HEK293 (cell line): ENCODE data around the gene LGI4.

ENCODE experiments used
- CTCF ChIA-PET: fragments of 350-600 bp; formaldehyde crosslinking; extraction: SDS; loops from one replicate; lab custom pipeline; 2021; ENCODE audit warnings: antibody characterized with exemption; lab: Yijun Ruan, JAX
- POLR2A ChIA-PET: fragments of 300-600 bp; formaldehyde crosslinking; extraction: SDS; loops from one replicate; lab custom pipeline; 2020; ENCODE audit warnings: antibody characterized with exemption, inconsistent platforms; lab: Yijun Ruan, JAX
- H3K27ac ChIP-seq: fragments of 200-500 bp; sonication (Bioruptor generic); 2 replicates; pipeline ENCODE4 v1.5.1; 2014; ENCODE audit warnings: low read depth, low read length, control low read depth, inconsistent platforms; ENCODE audit errors: extremely low read depth
- H3K36me3 ChIP-seq, 2 experiments: fragments of 200-500 bp in 1 of 2; sonication (Bioruptor generic) in 1 of 2; 1 replicate in 1 of 2; 2 replicates in 1 of 2; pipeline ENCODE4 v1.5.1; 2014 to 2017; ENCODE audit warnings: inconsistent platforms in 2 of 2, low read length in 2 of 2; ENCODE audit not compliant: control insufficient read depth in 2 of 2, insufficient read depth in 1 of 2
- H3K4me1 ChIP-seq: fragments of 200-500 bp; sonication (Bioruptor generic); 2 replicates; pipeline ENCODE4 v1.5.1; 2014; ENCODE audit warnings: mild to moderate bottlenecking, low read length, inconsistent platforms; ENCODE audit not compliant: control insufficient read depth, insufficient read depth
- H3K4me3 ChIP-seq: 2 replicates; pipeline ENCODE4 v1.5.1; 2011; ENCODE audit warnings: low read depth, mild to moderate bottlenecking, control low read depth, low read length, moderate library complexity
- H3K9me3 ChIP-seq: fragments of 200-500 bp; sonication (Bioruptor generic); 2 replicates; pipeline ENCODE4 v1.5.1; 2014; ENCODE audit warnings: low read depth, low read length, inconsistent platforms; ENCODE audit not compliant: control insufficient read depth, insufficient read depth
- BCL6B ChIP-seq: fragments of 450-650 bp; formaldehyde crosslinking; IDR thresholded peaks from 2 replicates; pipeline ENCODE4 v1.5.1; 2017; ENCODE audit warnings: missing biosample characterization, missing genetic modification characterization
- CTCF ChIP-seq: fragments of 450-650 bp; formaldehyde crosslinking; IDR thresholded peaks from 2 replicates; pipeline ENCODE4 v1.5.1; 2016; ENCODE audit warnings: missing biosample characterization, missing genetic modification characterization
- TCF7L2 ChIP-seq: IDR thresholded peaks from 2 replicates; pipeline ENCODE4 v1.6.1; 2011; ENCODE audit warnings: low read depth, mild to moderate bottlenecking, inconsistent platforms, low read length, moderate library complexity, borderline replicate concordance
- YY1 ChIP-seq: fragments of 450-650 bp; formaldehyde crosslinking; IDR thresholded peaks from 2 replicates; pipeline ENCODE4 v1.5.1; 2018; ENCODE audit warnings: missing biosample characterization, missing genetic modification characterization
- ZBTB20 ChIP-seq: fragments of 450-650 bp; formaldehyde crosslinking; IDR thresholded peaks from 2 replicates; pipeline ENCODE4 v1.5.1; 2016; ENCODE audit warnings: missing biosample characterization, missing genetic modification characterization
- ZBTB26 ChIP-seq: fragments of 450-650 bp; formaldehyde crosslinking; optimal IDR thresholded peaks from 2 replicates; pipeline ENCODE3; 2016; ENCODE audit warnings: missing biosample characterization, mild to moderate bottlenecking, missing genetic modification characterization
- ZFHX2 ChIP-seq: fragments of 450-650 bp; formaldehyde crosslinking; conservative IDR thresholded peaks from 2 replicates; pipeline ENCODE4 v1.5.1; 2016; ENCODE audit warnings: missing biosample characterization, missing genetic modification characterization
- ZNF155 ChIP-seq: fragments of 450-650 bp; formaldehyde crosslinking; IDR thresholded peaks from 2 replicates; pipeline ENCODE4 v1.5.1; 2016; ENCODE audit warnings: missing biosample characterization, missing genetic modification characterization
- ZNF2 ChIP-seq: fragments of 450-650 bp; formaldehyde crosslinking; IDR thresholded peaks from 2 replicates; pipeline ENCODE4 v1.5.1; 2016; ENCODE audit warnings: missing biosample characterization, missing genetic modification characterization
- ZNF202 ChIP-seq: fragments of 450-650 bp; formaldehyde crosslinking; IDR thresholded peaks from 2 replicates; pipeline ENCODE4 v1.5.1; 2016; ENCODE audit warnings: missing biosample characterization, missing genetic modification characterization, borderline replicate concordance
- ZNF26 ChIP-seq: fragments of 450-650 bp; formaldehyde crosslinking; IDR thresholded peaks from 2 replicates; pipeline ENCODE4 v1.5.1; 2016; ENCODE audit warnings: missing biosample characterization, missing genetic modification characterization
- ZNF266 ChIP-seq: fragments of 450-650 bp; formaldehyde crosslinking; IDR thresholded peaks from 2 replicates; pipeline ENCODE4 v1.5.1; 2016; ENCODE audit warnings: missing biosample characterization, missing genetic modification characterization, low read depth
- ZNF302 ChIP-seq: fragments of 450-650 bp; formaldehyde crosslinking; IDR thresholded peaks from 2 replicates; pipeline ENCODE4 v1.5.1; 2016; ENCODE audit warnings: missing biosample characterization, missing genetic modification characterization, low read depth
- ZNF398 ChIP-seq: fragments of 450-650 bp; formaldehyde crosslinking; IDR thresholded peaks from 2 replicates; pipeline ENCODE4 v1.5.1; 2017; ENCODE audit warnings: missing biosample characterization, missing genetic modification characterization
- ZNF48 ChIP-seq: fragments of 450-650 bp; formaldehyde crosslinking; IDR thresholded peaks from 2 replicates; pipeline ENCODE4 v1.5.1; 2016; ENCODE audit warnings: missing biosample characterization, missing genetic modification characterization
- ZNF521 ChIP-seq: fragments of 450-650 bp; formaldehyde crosslinking; IDR thresholded peaks from 2 replicates; pipeline ENCODE4 v1.5.1; 2017; ENCODE audit warnings: missing biosample characterization, mild to moderate bottlenecking, missing genetic modification characterization
- ZNF529 ChIP-seq: fragments of 450-650 bp; formaldehyde crosslinking; IDR thresholded peaks from 2 replicates; pipeline ENCODE4 v1.5.1; 2017; ENCODE audit warnings: missing genetic modification characterization, missing biosample characterization; ENCODE audit not compliant: insufficient replicate concordance
- ZNF585B ChIP-seq: fragments of 450-650 bp; formaldehyde crosslinking; IDR thresholded peaks from 2 replicates; pipeline ENCODE4 v1.5.1; 2016; ENCODE audit warnings: missing biosample characterization, missing genetic modification characterization
- ZNF610 ChIP-seq: fragments of 450-650 bp; formaldehyde crosslinking; IDR thresholded peaks from 2 replicates; pipeline ENCODE4 v1.5.1; 2016; ENCODE audit warnings: missing biosample characterization, missing genetic modification characterization, borderline replicate concordance
- ZNF658 ChIP-seq: fragments of 450-650 bp; formaldehyde crosslinking; IDR thresholded peaks from 2 replicates; pipeline ENCODE4; 2016; ENCODE audit warnings: missing biosample characterization, missing genetic modification characterization
- ZNF660 ChIP-seq: fragments of 450-650 bp; IDR thresholded peaks from 2 replicates; pipeline ENCODE4 v1.5.1; 2018; ENCODE audit warnings: missing biosample characterization, mild to moderate bottlenecking, missing genetic modification characterization
- ZNF670 ChIP-seq: fragments of 450-650 bp; formaldehyde crosslinking; IDR thresholded peaks from 2 replicates; pipeline ENCODE4 v1.5.1; 2016; ENCODE audit warnings: missing biosample characterization, missing genetic modification characterization, low read depth
- ZNF677 ChIP-seq: fragments of 450-650 bp; IDR thresholded peaks from 2 replicates; pipeline ENCODE4 v1.5.0; 2018; ENCODE audit warnings: missing biosample characterization, mild to moderate bottlenecking, missing genetic modification characterization, moderate library complexity
- ZNF707 ChIP-seq: fragments of 450-650 bp; formaldehyde crosslinking; IDR thresholded peaks from 2 replicates; pipeline ENCODE4 v1.5.1; 2016; ENCODE audit warnings: missing biosample characterization, missing genetic modification characterization
- ZNF785 ChIP-seq: fragments of 450-650 bp; formaldehyde crosslinking; IDR thresholded peaks from 2 replicates; pipeline ENCODE4 v1.5.1; 2016; ENCODE audit warnings: missing biosample characterization, missing genetic modification characterization

LGI4 gene

GRCh38 chr19:35140962-35141836, 6.3 kb upstream of the LGI4 start (continued):
- TF ChIP-seq ZNF202 (tag by site-specific recombination), result no peak
- peak; percentile 90 for TF ChIP-seq CTCF (tag by site-specific recombination)
- TF ChIP-seq BCL6B (tag by site-specific recombination), result no peak
- TF ChIP-seq ZNF26 (tag by site-specific recombination), result no peak
- TF ChIP-seq ZNF785 (tag by site-specific recombination), result no peak; the same call in 1 of the 2 replicates
- no peak for TF ChIP-seq YY1 (tag by site-specific recombination)
- peak; percentile 43; the same call in 1 of the 2 replicates for TF ChIP-seq ZNF610
- no peak for TF ChIP-seq TCF7L2

- POLR2A ChIA-PET, result interaction anchor here (0.7 to 1.9 kb wide), 17 partner anchors 13 to 990 kb away, joined by 3 to 26 read pairs (median 3); partner anchors contain the start of genes FAM187B, FXYD5, LIN37 and ZNF30
- Histone ChIP-seq H3K9me3 (no peaks in the 10 kb centered on the region), H3K4me3 (no peak overlapping the region), H3K4me1 (peaks cover 34% of the 10 kb centered on the region), H3K27ac (no peak overlapping the region), H3K36me3 (no peaks in the 10 kb centered on the region; a peak in 1 of 3 replicates)
- CTCF ChIA-PET, result interaction anchor here (0.5 to 4.7 kb wide), 26 partner anchors 10 to 501 kb away, joined by 3 to 82 read pairs (median 8); partner anchors contain the start of genes FXYD3 and FXYD5
- TF ChIP-seq ZNF48 (no peak), ZNF658 (tag by site-specific recombination) (0 out of 2 replicates have a peak, but pooled peaks have one; percentile 14), ZBTB26 (tag by site-specific recombination) (no peak), ZNF155 (tag by site-specific recombination) (no peak), ZNF521 (tag by site-specific recombination) (no peak), ZFHX2 (tag by site-specific recombination) (no peak), ZNF529 (tag by site-specific recombination) (no peak), ZNF610 (no peak), ZBTB20 (no peak), ZNF707 (tag by site-specific recombination) (no peak), ZNF266 (tag by site-specific recombination) (no peak; the same call in 1 of the 2 replicates), ZNF785 (tag by site-specific recombination) (peak; percentile 70; the same call in 1 of the 2 replicates), ZNF677 (tag by site-specific recombination) (no peak), ZNF585B (no peak), ZNF302 (no peak), ZNF398 (tag by site-specific recombination) (no peak), ZNF670 (tag by site-specific recombination) (0 out of 2 replicates have a peak, but pooled peaks have one; percentile 47), ZNF2 (tag by site-specific recombination) (0 out of 2 replicates have a peak, but pooled peaks have one; percentile 24), ZNF660 (tag by site-specific recombination) (no peak)
Observed at GRCh38 chr19:35140207-35140961, 5.5 kb upstream of the LGI4 start.
